ENCODE measurements around the gene VCAM1.

VCAM1 gene

GRCh38 chr1:100719490-100719889 lies at the start of gene VCAM1:
Gene VCAM1, plus strand, starts transcription at chr1:100719742. Its CDS starts 119 bp downstream, at chr1:100719861.
- H3K9ac ChIP-seq (ENCODE audit: low read length in 5 of 5): peak within 1 kb of the TSS in 3 of 5 donors; percentile 18 to 53 (median 35)
- H3K27ac ChIP-seq (ENCODE audit: low read depth, low read length): peak within 1 kb of the TSS; percentile 27
- no peaks in the 10 kb centered on the region for H3K9me3 ChIP-seq (ENCODE audit: control insufficient read depth in 5 of 5, low read length in 5 of 5)
- no peaks in the 10 kb centered on the region for H3K27me3 ChIP-seq (ENCODE audit: control insufficient read depth in 5 of 5, insufficient read depth in 4 of 5, low read length in 5 of 5)
- H3K4me3 ChIP-seq (ENCODE audit: low read depth in 1 of 5, low read length in 5 of 5): peak within 1 kb of the TSS; percentile 28 to 59 (median 54)
- peaks cover 0 to 23% (median 21%) of the 10 kb centered on the region in 5 donors for H3K4me1 ChIP-seq (ENCODE audit: control insufficient read depth in 5 of 5, insufficient read depth in 5 of 5, low read length in 5 of 5)
- H3K36me3 ChIP-seq (ENCODE audit: control insufficient read depth in 5 of 5, insufficient read depth in 5 of 5, low read length in 5 of 5): no peaks in the 10 kb centered on the region

- peaks cover 0 to 2% (median 0%) of the 10 kb centered on the region in 5 donors for H3K4me1 ChIP-seq (ENCODE audit: control insufficient read depth in 5 of 5, insufficient read depth in 5 of 5, low read length in 5 of 5)
- H3K4me3 ChIP-seq (ENCODE audit: low read depth in 1 of 5, low read length in 5 of 5): no peak overlapping the region
- H3K9me3 ChIP-seq (ENCODE audit: control insufficient read depth in 5 of 5, low read length in 5 of 5): peaks cover 0 to 10% (median 5%) of the 10 kb centered on the region in 5 donors
- no peaks in the 10 kb centered on the region for H3K27me3 ChIP-seq (ENCODE audit: control insufficient read depth in 5 of 5, insufficient read depth in 4 of 5, low read length in 5 of 5)
- no peaks in the 10 kb centered on the region for H3K36me3 ChIP-seq (ENCODE audit: control insufficient read depth in 5 of 5, insufficient read depth in 5 of 5, low read length in 5 of 5)
- H3K27ac ChIP-seq (ENCODE audit: low read depth, low read length): no peak overlapping the region
- no peak overlapping the region for H3K9ac ChIP-seq (ENCODE audit: low read length in 5 of 5)
Observed at GRCh38 chr1:100670083-100670482, 49.5 kb upstream of the VCAM1 start.

- Histone ChIP-seq H3K4me1 (ENCODE audit: control insufficient read depth in 5 of 5, insufficient read depth in 5 of 5, low read length in 5 of 5) (peaks cover 0 to 2% (median 0%) of the 10 kb centered on the region in 5 donors), H3K36me3 (ENCODE audit: control insufficient read depth in 5 of 5, insufficient read depth in 5 of 5, low read length in 5 of 5) (no peaks in the 10 kb centered on the region), H3K27ac (ENCODE audit: low read depth, low read length) (no peak overlapping the region), H3K9me3 (ENCODE audit: control insufficient read depth in 5 of 5, low read length in 5 of 5) (peaks cover 0 to 13% (median 8%) of the 10 kb centered on the region in 5 donors), H3K27me3 (ENCODE audit: control insufficient read depth in 5 of 5, insufficient read depth in 4 of 5, low read length in 5 of 5) (no peaks in the 10 kb centered on the region), H3K9ac (ENCODE audit: low read length in 5 of 5) (no peak overlapping the region), H3K4me3 (ENCODE audit: low read depth in 1 of 5, low read length in 5 of 5) (no peak overlapping the region)
Observed at GRCh38 chr1:100671601-100672000, 47.9 kb upstream of the VCAM1 start.

- Histone ChIP-seq H3K9me3 (ENCODE audit: control insufficient read depth in 5 of 5, low read length in 5 of 5) (no peaks in the 10 kb centered on the region), H3K36me3 (ENCODE audit: control insufficient read depth in 5 of 5, insufficient read depth in 5 of 5, low read length in 5 of 5) (no peaks in the 10 kb centered on the region), H3K9ac (ENCODE audit: low read length in 5 of 5) (peak overlapping the region in 1 of 5 donors; percentile 20), H3K4me3 (ENCODE audit: low read depth in 1 of 5, low read length in 5 of 5) (no peak overlapping the region), H3K27ac (ENCODE audit: low read depth, low read length) (no peak overlapping the region), H3K4me1 (ENCODE audit: control insufficient read depth in 5 of 5, insufficient read depth in 5 of 5, low read length in 5 of 5) (peaks cover 0 to 11% (median 0%) of the 10 kb centered on the region in 5 donors), H3K27me3 (ENCODE audit: control insufficient read depth in 5 of 5, insufficient read depth in 4 of 5, low read length in 5 of 5) (no peaks in the 10 kb centered on the region)
Observed at GRCh38 chr1:100683448-100684349, 35.8 kb upstream of the VCAM1 start.

GRCh38 chr1:100699744-100700143 lies 19.8 kb upstream of the VCAM1 start:
- no peaks in the 10 kb centered on the region for H3K4me1 ChIP-seq (ENCODE audit: control insufficient read depth in 5 of 5, insufficient read depth in 5 of 5, low read length in 5 of 5)
- H3K9ac ChIP-seq (ENCODE audit: low read length in 5 of 5): no peak overlapping the region
- no peaks in the 10 kb centered on the region for H3K27me3 ChIP-seq (ENCODE audit: control insufficient read depth in 5 of 5, insufficient read depth in 4 of 5, low read length in 5 of 5)
- H3K36me3 ChIP-seq (ENCODE audit: control insufficient read depth in 5 of 5, insufficient read depth in 5 of 5, low read length in 5 of 5): no peaks in the 10 kb centered on the region
- peaks cover 0 to 9% (median 2%) of the 10 kb centered on the region in 5 donors for H3K9me3 ChIP-seq (ENCODE audit: control insufficient read depth in 5 of 5, low read length in 5 of 5)
- H3K4me3 ChIP-seq (ENCODE audit: low read depth in 1 of 5, low read length in 5 of 5): no peak overlapping the region
- no peak overlapping the region for H3K27ac ChIP-seq (ENCODE audit: low read depth, low read length)

GRCh38 chr1:100700586-100700985 lies 19.0 kb upstream of the VCAM1 start:
- H3K4me3 ChIP-seq (ENCODE audit: low read depth in 1 of 5, low read length in 5 of 5): no peak overlapping the region
- no peak overlapping the region for H3K9ac ChIP-seq (ENCODE audit: low read length in 5 of 5)
- H3K27me3 ChIP-seq (ENCODE audit: control insufficient read depth in 5 of 5, insufficient read depth in 4 of 5, low read length in 5 of 5): no peaks in the 10 kb centered on the region

GRCh38 chr1:100703052-100703451 lies 16.5 kb upstream of the VCAM1 start:
- no peaks in the 10 kb centered on the region for H3K36me3 ChIP-seq (ENCODE audit: control insufficient read depth in 5 of 5, insufficient read depth in 5 of 5, low read length in 5 of 5)
- no peak overlapping the region for H3K9ac ChIP-seq (ENCODE audit: low read length in 5 of 5)
- H3K27ac ChIP-seq (ENCODE audit: low read depth, low read length): no peak overlapping the region
- H3K4me1 ChIP-seq (ENCODE audit: control insufficient read depth in 5 of 5, insufficient read depth in 5 of 5, low read length in 5 of 5): no peaks in the 10 kb centered on the region
- H3K27me3 ChIP-seq (ENCODE audit: control insufficient read depth in 5 of 5, insufficient read depth in 4 of 5, low read length in 5 of 5): no peaks in the 10 kb centered on the region
- H3K9me3 ChIP-seq (ENCODE audit: control insufficient read depth in 5 of 5, low read length in 5 of 5): no peaks in the 10 kb centered on the region
- H3K4me3 ChIP-seq (ENCODE audit: low read depth in 1 of 5, low read length in 5 of 5): no peak overlapping the region

More at GRCh38 chr1:100700586-100700985, 19.0 kb upstream of the VCAM1 start:
- H3K9me3 ChIP-seq (ENCODE audit: control insufficient read depth in 5 of 5, low read length in 5 of 5): peaks cover 0 to 5% (median 0%) of the 10 kb centered on the region in 5 donors
- no peaks in the 10 kb centered on the region for H3K36me3 ChIP-seq (ENCODE audit: control insufficient read depth in 5 of 5, insufficient read depth in 5 of 5, low read length in 5 of 5)
- H3K27ac ChIP-seq (ENCODE audit: low read depth, low read length): no peak overlapping the region
- H3K4me1 ChIP-seq (ENCODE audit: control insufficient read depth in 5 of 5, insufficient read depth in 5 of 5, low read length in 5 of 5): no peaks in the 10 kb centered on the region

- Histone ChIP-seq H3K27ac (ENCODE audit: low read depth, low read length) (no peak overlapping the region), H3K4me3 (ENCODE audit: low read depth in 1 of 5, low read length in 5 of 5) (no peak overlapping the region), H3K36me3 (ENCODE audit: control insufficient read depth in 5 of 5, insufficient read depth in 5 of 5, low read length in 5 of 5) (no peaks in the 10 kb centered on the region), H3K27me3 (ENCODE audit: control insufficient read depth in 5 of 5, insufficient read depth in 4 of 5, low read length in 5 of 5) (no peaks in the 10 kb centered on the region), H3K9me3 (ENCODE audit: control insufficient read depth in 5 of 5, low read length in 5 of 5) (no peaks in the 10 kb centered on the region), H3K4me1 (ENCODE audit: control insufficient read depth in 5 of 5, insufficient read depth in 5 of 5, low read length in 5 of 5) (peaks cover 0 to 3% (median 0%) of the 10 kb centered on the region in 5 donors), H3K9ac (ENCODE audit: low read length in 5 of 5) (no peak overlapping the region)
Observed at GRCh38 chr1:100703716-100704115, 15.8 kb upstream of the VCAM1 start.

GRCh38 chr1:100704473-100704872 lies 15.1 kb upstream of the VCAM1 start:
- no peak overlapping the region for H3K4me3 ChIP-seq (ENCODE audit: low read depth in 1 of 5, low read length in 5 of 5)
- no peaks in the 10 kb centered on the region for H3K27me3 ChIP-seq (ENCODE audit: control insufficient read depth in 5 of 5, insufficient read depth in 4 of 5, low read length in 5 of 5)
- no peaks in the 10 kb centered on the region for H3K9me3 ChIP-seq (ENCODE audit: control insufficient read depth in 5 of 5, low read length in 5 of 5)
- H3K36me3 ChIP-seq (ENCODE audit: control insufficient read depth in 5 of 5, insufficient read depth in 5 of 5, low read length in 5 of 5): no peaks in the 10 kb centered on the region
- H3K27ac ChIP-seq (ENCODE audit: low read depth, low read length): no peak overlapping the region
- peaks cover 0 to 4% (median 0%) of the 10 kb centered on the region in 5 donors for H3K4me1 ChIP-seq (ENCODE audit: control insufficient read depth in 5 of 5, insufficient read depth in 5 of 5, low read length in 5 of 5)
- H3K9ac ChIP-seq (ENCODE audit: low read length in 5 of 5): no peak overlapping the region

- Histone ChIP-seq H3K27me3 (ENCODE audit: control insufficient read depth in 5 of 5, insufficient read depth in 4 of 5, low read length in 5 of 5) (no peaks in the 10 kb centered on the region), H3K4me1 (ENCODE audit: control insufficient read depth in 5 of 5, insufficient read depth in 5 of 5, low read length in 5 of 5) (peaks cover 0 to 4% (median 0%) of the 10 kb centered on the region in 5 donors), H3K9me3 (ENCODE audit: control insufficient read depth in 5 of 5, low read length in 5 of 5) (no peaks in the 10 kb centered on the region), H3K9ac (ENCODE audit: low read length in 5 of 5) (no peak overlapping the region), H3K4me3 (ENCODE audit: low read depth in 1 of 5, low read length in 5 of 5) (no peak overlapping the region), H3K27ac (ENCODE audit: low read depth, low read length) (no peak overlapping the region), H3K36me3 (ENCODE audit: control insufficient read depth in 5 of 5, insufficient read depth in 5 of 5, low read length in 5 of 5) (no peaks in the 10 kb centered on the region)
Observed at GRCh38 chr1:100706296-100706695, 13.2 kb upstream of the VCAM1 start.
